ENCODE results near the gene FAAP20.

Gene FAAP20

DNA sequence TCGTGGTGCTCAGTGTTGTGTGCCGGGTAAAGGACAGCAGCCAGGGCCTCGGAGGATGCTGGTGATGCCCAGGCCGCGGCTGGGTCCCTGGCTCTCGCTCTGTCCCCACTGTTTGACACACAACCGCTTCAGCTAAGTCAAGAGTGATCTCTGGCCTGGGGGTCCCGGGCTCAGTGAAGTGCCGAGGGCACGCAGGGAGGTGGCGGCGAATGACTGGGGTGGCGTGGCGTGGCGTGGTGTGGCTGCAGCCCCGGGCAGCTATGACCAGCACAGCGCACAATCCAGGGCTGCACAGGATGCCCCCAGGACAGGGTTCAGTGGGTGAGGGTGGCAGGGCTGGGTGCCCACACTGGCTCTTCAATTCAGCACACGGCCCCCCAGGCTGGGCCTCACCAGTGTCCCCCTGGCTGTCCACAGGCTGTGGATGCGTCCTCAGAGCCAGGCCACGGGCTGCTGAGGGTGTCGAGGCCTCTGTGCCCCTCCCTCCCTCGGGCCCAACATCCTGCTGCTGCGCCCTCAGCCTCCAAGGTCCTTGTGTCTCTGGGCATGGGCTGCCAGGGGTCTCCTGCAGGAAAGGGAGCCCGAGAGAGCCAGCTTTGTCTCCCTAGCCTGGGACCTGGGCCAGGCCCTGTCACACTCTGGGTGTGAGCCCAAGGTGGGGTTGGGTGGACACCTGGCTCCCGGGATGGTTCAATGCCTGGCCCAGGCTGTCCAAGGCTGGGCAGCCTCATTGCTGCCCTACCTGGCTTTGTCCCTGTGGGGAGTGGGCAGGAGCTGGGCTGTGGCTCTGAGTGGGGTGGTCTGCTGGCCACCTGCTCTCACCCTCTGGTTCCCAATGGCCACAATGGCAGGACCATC is 21.6 kb upstream of the FAAP20 start:
- no peaks in the 10 kb centered on the region for H3K27me3 ChIP-seq (ENCODE audit: control insufficient read depth, insufficient read depth, low read length)

DNA sequence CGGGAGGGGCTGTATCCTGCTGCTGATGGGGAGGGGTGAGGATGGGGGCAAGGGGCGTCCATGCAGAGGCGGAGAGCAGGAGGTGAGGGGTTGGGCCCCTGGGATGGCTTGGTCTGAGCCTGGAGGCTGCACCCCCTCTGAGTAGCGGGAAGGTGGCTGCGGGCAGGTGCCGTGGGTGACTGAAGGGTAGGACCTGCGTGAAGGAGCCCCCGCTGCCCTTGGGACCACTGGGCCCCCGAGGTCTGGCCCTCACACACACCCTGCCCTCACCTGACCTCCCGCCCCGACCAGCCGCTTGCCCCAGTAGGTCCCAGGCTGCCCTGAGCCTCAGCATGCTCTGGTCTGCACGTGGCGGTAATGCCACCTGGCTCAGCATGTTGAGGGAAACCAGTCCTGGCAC is 20.8 kb upstream of the FAAP20 start:
- Histone ChIP-seq H3K27me3 (ENCODE audit: control insufficient read depth, insufficient read depth, low read length) (no peaks in the 10 kb centered on the region), H3K4me1 (ENCODE audit: control insufficient read depth, insufficient read depth, low read length) (peaks cover 26% of the 10 kb centered on the region), H3K27ac (ENCODE audit: low read depth, low read length) (no peak overlapping the region), H3K36me3 (ENCODE audit: control insufficient read depth, insufficient read depth, low read length) (no peaks in the 10 kb centered on the region), H3K9ac (ENCODE audit: low read length) (no peak overlapping the region), H3K9me3 (ENCODE audit: control insufficient read depth, insufficient read depth, low read depth, low read length) (no peaks in the 10 kb centered on the region), H3K4me3 (ENCODE audit: low read depth, low read length) (no peak overlapping the region)

More for the DNA sequence above, 21.6 kb upstream of the FAAP20 start:
- Histone ChIP-seq H3K36me3 (ENCODE audit: control insufficient read depth, insufficient read depth, low read length) (no peaks in the 10 kb centered on the region), H3K27ac (ENCODE audit: low read depth, low read length) (no peak overlapping the region), H3K4me3 (ENCODE audit: low read depth, low read length) (no peak overlapping the region), H3K9ac (ENCODE audit: low read length) (no peak overlapping the region), H3K9me3 (ENCODE audit: control insufficient read depth, insufficient read depth, low read depth, low read length) (no peaks in the 10 kb centered on the region), H3K4me1 (ENCODE audit: control insufficient read depth, insufficient read depth, low read length) (peaks cover 26% of the 10 kb centered on the region)

DNA sequence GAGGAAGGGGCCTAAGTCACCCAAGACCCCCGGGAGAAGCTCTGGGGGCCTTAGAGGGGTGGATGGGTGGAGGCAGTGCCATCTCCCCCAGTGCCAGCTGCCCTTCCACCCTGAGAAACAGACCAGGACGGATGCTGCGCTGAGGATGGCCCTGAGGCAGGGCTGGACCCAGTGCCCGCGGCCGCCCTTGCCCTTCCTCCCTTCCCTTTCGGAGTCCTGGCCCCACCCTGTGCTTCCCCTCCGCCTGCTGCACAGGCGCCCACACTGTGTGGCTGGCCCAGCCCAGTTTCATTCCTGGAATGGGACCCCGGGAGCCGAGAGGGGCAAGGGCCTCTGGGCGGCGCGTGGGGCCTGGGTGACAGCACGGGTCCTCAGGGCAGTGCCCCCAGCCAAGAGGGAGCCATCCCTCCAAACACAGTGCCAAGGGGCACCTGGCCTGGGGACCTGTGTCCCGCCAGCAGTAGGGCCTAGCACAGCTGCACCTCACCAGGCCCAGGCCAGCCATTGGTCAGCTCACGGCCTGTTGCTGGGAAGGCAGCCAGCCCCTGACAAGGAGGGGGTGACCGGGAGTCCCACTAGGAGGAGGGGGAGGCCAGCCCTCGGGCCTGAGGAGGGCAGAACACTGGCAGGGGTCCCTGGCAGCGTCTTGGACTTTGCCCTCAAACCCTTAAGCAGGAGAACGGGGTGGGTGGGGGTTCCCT is 20.1 kb upstream of the FAAP20 start:
- Histone ChIP-seq H3K36me3 (ENCODE audit: control insufficient read depth, insufficient read depth, low read length) (no peaks in the 10 kb centered on the region), H3K27ac (ENCODE audit: low read depth, low read length) (0 out of 2 replicates have a peak overlapping the region, but pooled peaks have one; percentile 41), H3K9me3 (ENCODE audit: control insufficient read depth, insufficient read depth, low read depth, low read length) (no peaks in the 10 kb centered on the region), H3K27me3 (ENCODE audit: control insufficient read depth, insufficient read depth, low read length) (no peaks in the 10 kb centered on the region), H3K4me1 (ENCODE audit: control insufficient read depth, insufficient read depth, low read length) (peaks cover 26% of the 10 kb centered on the region), H3K4me3 (ENCODE audit: low read depth, low read length) (no peak overlapping the region), H3K9ac (ENCODE audit: low read length) (peak overlapping the region; percentile 36)

DNA sequence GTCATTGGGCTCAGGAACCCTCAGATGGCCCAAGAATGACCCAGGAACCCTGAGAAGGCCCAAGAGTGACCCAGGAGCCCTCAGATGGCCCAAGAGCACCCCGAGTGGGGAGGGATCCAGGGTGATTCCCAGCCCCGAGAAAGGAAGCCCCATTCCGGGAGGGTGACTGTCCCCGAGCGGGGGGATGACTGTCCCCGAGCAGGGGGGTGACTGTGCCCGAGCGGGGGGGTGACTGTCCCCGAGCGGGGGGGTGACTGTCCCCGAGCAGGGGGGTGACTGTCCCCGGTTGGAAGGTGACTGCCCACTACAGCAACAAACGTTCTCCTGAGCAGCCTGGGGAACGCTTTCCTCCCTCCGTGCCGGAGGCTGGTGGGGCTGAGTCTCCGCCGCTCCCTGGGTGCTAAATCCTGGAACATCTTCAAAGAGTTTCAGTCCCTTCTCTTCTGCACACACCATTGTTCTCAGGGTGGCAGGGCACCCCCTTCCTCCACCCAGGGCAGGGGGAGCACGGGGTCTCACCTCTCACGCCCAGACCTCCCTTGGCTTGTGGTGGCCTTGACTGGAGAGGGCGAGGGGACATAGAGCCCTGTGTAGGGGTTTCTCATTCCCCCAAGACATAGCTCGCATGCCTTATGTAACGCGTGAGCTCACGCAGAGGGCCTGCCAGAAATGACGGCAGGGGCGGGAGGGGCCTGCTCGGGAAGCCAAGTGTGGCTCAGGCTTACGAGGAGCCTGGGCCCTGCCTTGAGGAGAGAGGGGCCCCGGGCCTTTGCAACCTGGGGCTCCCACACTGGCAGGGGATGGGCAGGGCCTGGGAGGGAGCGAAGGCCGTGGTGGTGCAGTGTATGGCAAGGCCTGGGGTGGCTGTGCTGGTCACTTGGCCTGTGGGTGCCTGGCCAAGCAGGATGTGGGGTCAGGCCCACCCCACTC is 19.3 kb upstream of the FAAP20 start:
- Histone ChIP-seq H3K4me3 (ENCODE audit: low read depth, low read length) (no peak overlapping the region; the same call in 1 of the 2 replicates), H3K27ac (ENCODE audit: low read depth, low read length) (peak overlapping the region; percentile 94; the same call in 1 of the 2 replicates), H3K4me1 (ENCODE audit: control insufficient read depth, insufficient read depth, low read length) (peaks cover 26% of the 10 kb centered on the region), H3K9me3 (ENCODE audit: control insufficient read depth, insufficient read depth, low read depth, low read length) (no peaks in the 10 kb centered on the region), H3K9ac (ENCODE audit: low read length) (peak overlapping the region; percentile 74), H3K36me3 (ENCODE audit: control insufficient read depth, insufficient read depth, low read length) (no peaks in the 10 kb centered on the region), H3K27me3 (ENCODE audit: control insufficient read depth, insufficient read depth, low read length) (no peaks in the 10 kb centered on the region)

DNA sequence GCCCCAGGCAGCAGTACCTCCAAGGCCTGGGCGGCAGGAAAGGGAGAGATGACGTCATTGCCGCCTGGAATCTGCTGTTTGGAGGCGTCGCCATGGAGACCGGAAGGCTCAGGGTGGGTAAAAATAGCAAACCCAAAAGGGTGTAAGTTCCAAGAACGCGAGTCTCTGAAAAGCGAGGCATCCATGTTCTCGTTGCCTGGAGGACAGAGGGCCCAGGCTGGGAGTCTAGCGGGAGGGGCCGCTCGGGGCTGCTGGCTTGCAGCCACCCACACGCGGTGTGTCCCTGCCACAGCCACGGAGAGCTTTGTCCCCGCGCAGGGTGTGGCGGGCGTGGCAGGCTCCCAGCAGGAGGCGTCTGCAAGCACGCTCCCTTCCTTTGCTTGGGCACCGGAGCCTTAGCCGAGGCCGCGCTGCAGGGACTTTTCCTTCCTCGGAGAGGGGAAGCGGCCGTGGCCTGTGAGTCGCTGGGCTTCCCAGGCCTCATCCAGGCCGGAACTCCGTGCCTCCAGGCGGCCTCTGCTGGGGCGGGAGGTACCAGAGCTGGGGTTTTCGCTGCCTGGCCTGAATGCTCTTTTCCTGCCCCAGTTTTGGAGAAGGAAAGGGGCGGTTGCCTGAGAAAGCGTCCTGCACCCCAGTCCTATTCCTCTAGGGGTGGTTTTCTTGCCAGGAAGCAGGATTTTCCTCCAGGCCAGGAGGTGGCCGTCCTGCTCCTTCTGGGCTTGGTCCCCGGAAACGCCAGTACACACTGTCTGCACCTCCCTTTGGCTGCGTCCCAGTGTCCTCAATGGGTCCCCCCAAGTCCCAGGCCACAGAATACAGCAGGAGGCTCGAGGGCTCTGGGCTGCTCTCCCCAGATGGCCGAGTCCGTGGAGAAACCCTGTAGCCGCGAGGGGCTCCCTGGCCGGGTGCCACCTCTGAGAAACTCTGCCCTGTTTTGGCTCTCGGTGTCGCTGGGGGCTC is 18.2 kb upstream of the FAAP20 start:
- Histone ChIP-seq H3K27ac (ENCODE audit: low read depth, low read length) (peak overlapping the region; percentile 94), H3K4me1 (ENCODE audit: control insufficient read depth, insufficient read depth, low read length) (peaks cover 34% of the 10 kb centered on the region)

DNA sequence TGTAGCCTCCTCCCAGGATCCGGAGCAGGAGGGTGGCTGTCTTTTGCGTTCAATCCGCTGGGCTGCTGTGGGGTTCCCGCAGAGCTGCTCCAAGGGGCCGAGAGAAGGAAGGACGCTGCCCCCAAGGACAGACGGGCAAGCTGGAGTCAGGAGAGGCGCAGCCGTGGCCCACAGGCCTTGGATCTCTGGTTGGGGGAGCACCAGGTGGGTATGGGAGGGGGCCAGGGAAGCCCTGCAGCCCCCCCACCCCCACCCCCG is 17.6 kb upstream of the FAAP20 start:
- no peaks in the 10 kb centered on the region for H3K36me3 ChIP-seq (ENCODE audit: control insufficient read depth, insufficient read depth, low read length)
- H3K9ac ChIP-seq (ENCODE audit: low read length) = peak overlapping the region; percentile 64
- H3K9me3 ChIP-seq (ENCODE audit: control insufficient read depth, insufficient read depth, low read depth, low read length) = no peaks in the 10 kb centered on the region
- no peaks in the 10 kb centered on the region for H3K27me3 ChIP-seq (ENCODE audit: control insufficient read depth, insufficient read depth, low read length)
- H3K4me1 ChIP-seq (ENCODE audit: control insufficient read depth, insufficient read depth, low read length) = peaks cover 39% of the 10 kb centered on the region
- H3K27ac ChIP-seq (ENCODE audit: low read depth, low read length) = peak overlapping the region; percentile 94
- H3K4me3 ChIP-seq (ENCODE audit: low read depth, low read length) = 0 out of 2 replicates have a peak overlapping the region, but pooled peaks have one; percentile 24

More for the DNA sequence above, 18.2 kb upstream of the FAAP20 start:
- Histone ChIP-seq H3K4me3 (ENCODE audit: low read depth, low read length) (peak overlapping the region; percentile 51), H3K36me3 (ENCODE audit: control insufficient read depth, insufficient read depth, low read length) (no peaks in the 10 kb centered on the region), H3K9me3 (ENCODE audit: control insufficient read depth, insufficient read depth, low read depth, low read length) (no peaks in the 10 kb centered on the region), H3K9ac (ENCODE audit: low read length) (peak overlapping the region; percentile 74), H3K27me3 (ENCODE audit: control insufficient read depth, insufficient read depth, low read length) (no peaks in the 10 kb centered on the region)

DNA sequence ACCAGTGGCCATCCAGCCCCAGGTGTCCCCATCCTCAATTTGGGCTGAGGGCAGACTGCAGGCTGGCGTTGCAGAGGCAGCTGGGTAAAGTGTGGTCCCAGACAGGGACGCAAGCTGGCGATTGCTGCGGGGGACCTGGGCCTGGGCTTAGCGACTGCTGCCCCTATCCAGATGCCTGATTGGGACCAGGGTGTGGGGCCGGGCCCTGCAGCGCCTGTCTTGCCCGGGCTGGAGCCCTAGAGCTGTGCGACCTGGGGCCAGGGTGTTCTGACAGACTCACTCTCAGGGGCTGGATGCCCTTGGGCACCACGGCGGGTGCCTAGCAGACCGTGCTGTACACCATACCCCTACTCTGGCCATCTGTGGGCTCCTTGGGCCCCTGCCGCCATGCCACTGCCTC is 16.2 kb upstream of the FAAP20 start:
- Histone ChIP-seq H3K27me3 (ENCODE audit: control insufficient read depth, insufficient read depth, low read length) (peaks cover 5% of the 10 kb centered on the region), H3K9me3 (ENCODE audit: control insufficient read depth, insufficient read depth, low read depth, low read length) (no peaks in the 10 kb centered on the region), H3K4me3 (ENCODE audit: low read depth, low read length) (no peak overlapping the region), H3K27ac (ENCODE audit: low read depth, low read length) (no peak overlapping the region), H3K36me3 (ENCODE audit: control insufficient read depth, insufficient read depth, low read length) (no peaks in the 10 kb centered on the region), H3K4me1 (ENCODE audit: control insufficient read depth, insufficient read depth, low read length) (peaks cover 46% of the 10 kb centered on the region), H3K9ac (ENCODE audit: low read length) (no peak overlapping the region)

DNA sequence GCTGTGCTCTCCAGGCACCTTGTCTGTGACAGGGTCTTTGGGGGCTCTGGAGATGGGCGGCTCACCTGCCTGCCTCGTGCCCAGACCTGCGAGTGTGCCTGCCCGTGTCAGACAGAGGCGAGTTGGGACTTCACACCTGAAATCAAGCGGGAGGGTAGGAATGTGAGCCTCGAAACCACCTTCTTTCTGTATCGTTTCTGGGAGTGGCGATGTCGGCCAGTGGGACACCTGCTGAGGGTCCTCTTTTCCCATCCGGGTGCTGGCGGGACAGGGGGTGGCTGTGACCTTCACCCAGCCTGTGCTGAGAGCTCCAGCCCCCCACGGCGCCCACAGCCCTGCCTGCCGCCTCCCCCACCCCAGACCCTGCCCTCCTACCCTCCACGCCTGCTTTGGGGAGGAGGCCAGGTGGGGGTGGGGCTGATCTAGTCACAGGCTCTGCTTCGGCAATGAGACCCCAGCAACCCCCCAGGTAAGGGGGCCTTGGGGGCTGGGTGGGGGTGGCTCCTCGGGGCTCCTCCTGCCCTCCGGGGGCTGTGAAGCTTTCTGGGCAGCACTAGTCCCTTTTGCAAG is 15.6 kb upstream of the FAAP20 start:
- Histone ChIP-seq H3K27ac (ENCODE audit: low read depth, low read length) (no peak overlapping the region), H3K4me1 (ENCODE audit: control insufficient read depth, insufficient read depth, low read length) (peaks cover 50% of the 10 kb centered on the region), H3K9me3 (ENCODE audit: control insufficient read depth, insufficient read depth, low read depth, low read length) (no peaks in the 10 kb centered on the region), H3K4me3 (ENCODE audit: low read depth, low read length) (no peak overlapping the region), H3K36me3 (ENCODE audit: control insufficient read depth, insufficient read depth, low read length) (no peaks in the 10 kb centered on the region), H3K27me3 (ENCODE audit: control insufficient read depth, insufficient read depth, low read length) (peaks cover 8% of the 10 kb centered on the region), H3K9ac (ENCODE audit: low read length) (no peak overlapping the region)

DNA sequence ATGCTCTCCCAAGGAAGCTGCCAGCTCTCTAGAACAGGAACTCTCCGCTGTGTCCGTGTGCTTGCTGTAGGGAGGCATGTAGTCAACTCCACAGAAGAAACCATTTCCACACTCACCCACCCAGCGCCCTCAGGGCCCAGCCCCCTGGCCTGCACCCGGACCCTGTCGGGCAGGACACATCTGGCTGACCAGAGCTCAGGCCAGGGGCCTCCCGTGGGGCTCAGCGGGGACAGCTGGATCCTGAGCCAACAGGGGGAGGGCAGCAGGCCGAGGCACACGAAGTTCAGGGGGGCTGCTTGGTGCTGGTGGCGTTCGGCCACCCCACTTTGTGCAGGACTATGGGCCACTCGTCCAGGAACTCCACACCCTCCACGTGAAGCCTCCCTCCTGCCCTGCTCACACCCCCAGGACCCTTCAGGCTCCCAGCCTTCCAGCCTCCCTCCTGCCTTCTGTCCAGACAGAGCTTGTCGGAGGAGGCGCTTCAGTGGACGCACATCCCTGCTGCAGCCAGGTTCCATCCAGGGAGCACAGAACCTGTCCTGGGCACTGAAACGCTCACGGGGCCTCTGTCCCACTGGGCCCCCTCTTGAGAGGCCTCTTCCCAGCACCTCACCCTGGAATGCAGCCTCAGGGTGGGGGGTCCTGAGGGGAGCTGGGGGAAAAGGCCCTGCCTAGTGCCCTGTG is 15.0 kb upstream of the FAAP20 start:
- Histone ChIP-seq H3K9ac (ENCODE audit: low read length) (no peak overlapping the region), H3K4me1 (ENCODE audit: control insufficient read depth, insufficient read depth, low read length) (peaks cover 49% of the 10 kb centered on the region), H3K36me3 (ENCODE audit: control insufficient read depth, insufficient read depth, low read length) (no peaks in the 10 kb centered on the region), H3K4me3 (ENCODE audit: low read depth, low read length) (no peak overlapping the region), H3K27ac (ENCODE audit: low read depth, low read length) (no peak overlapping the region), H3K9me3 (ENCODE audit: control insufficient read depth, insufficient read depth, low read depth, low read length) (no peaks in the 10 kb centered on the region), H3K27me3 (ENCODE audit: control insufficient read depth, insufficient read depth, low read length) (peaks cover 8% of the 10 kb centered on the region)
